IPS DF 19.7 (cell line): ENCODE measurements around the gene ZNF229.
"Not testable (repeated sequence)": the region's sequence is repeated elsewhere in the genome, so short reads cannot be mapped to it uniquely, and the experiment has no call there.

Experiments
- DNase-seq: peaks from one replicate; pipeline ENCODE4 v3.0.0-alpha.2; 2013; ENCODE audit warnings: low read depth, low spot score

The ZNF229 gene

GRCh38 chr19:44447916-44448674 is at the start of gene ZNF229:
Gene ZNF229, minus strand, starts transcription at chr19:44448472. Its CDS starts 5,625 bp downstream, at chr19:44442847.
- DNase-seq: peak; percentile 76

GRCh38 chr19:44496711-44497110 is 48.4 kb upstream of the ZNF229 start:
- DNase-seq: no peak

DNA sequence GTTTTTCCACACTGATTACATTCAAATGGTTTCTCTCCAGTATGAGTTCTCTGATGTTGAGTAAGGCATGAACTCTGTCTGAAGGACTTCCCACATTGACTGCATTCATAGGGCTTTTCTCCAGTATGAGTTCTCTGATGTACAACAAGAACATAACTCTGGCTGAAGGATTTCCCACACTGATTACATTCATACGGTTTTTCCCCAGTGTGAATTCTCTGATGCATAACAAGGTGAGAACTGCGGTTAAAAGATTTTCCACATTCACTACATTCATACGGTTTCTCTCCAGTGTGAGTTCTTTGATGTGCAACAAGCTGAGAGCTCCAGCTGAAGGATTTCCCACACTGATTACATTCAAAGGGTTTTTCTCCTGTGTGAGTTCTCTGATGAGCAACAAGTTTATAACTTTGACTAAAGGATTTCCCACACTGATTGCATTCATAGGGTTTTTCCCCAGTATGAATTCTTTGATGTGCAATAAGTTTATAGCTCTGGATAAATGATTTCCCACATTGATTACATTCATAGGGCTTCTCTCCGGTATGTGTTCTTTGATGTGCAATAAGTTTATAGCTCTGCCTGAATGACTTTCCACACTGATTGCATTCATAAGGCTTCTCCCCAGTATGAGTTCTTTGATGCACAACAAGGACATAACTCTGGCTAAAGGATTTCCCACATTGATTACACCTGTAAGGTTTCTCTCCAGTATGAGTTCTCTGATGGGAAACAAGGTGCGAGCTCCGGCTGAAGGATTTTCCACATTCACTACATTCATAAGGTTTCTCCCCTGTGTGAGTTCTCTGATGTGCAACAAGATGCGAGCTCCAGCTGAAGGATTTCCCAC is 28.5 kb upstream of the ZNF229 start:
- no peak for DNase-seq

DNA sequence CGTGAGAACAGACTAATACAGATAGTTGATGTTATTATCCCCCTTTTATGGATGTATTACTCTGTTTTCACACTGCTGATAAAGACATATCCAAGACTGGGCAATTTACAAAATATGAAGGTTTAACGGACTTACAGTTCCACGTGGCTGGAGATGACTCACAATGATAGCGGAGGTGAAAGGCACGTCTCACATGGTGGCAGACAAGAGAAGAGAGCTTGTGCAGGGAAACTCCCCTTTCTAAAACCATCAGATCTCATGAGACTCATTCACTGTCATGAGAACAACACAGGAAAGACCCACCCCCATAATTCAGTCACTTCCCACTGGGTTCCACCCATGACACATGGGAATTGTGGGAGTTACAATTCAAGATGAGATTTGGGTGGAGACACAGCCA is 20.5 kb upstream of the ZNF229 start:
- DNase-seq: not testable (repeated sequence)

DNA sequence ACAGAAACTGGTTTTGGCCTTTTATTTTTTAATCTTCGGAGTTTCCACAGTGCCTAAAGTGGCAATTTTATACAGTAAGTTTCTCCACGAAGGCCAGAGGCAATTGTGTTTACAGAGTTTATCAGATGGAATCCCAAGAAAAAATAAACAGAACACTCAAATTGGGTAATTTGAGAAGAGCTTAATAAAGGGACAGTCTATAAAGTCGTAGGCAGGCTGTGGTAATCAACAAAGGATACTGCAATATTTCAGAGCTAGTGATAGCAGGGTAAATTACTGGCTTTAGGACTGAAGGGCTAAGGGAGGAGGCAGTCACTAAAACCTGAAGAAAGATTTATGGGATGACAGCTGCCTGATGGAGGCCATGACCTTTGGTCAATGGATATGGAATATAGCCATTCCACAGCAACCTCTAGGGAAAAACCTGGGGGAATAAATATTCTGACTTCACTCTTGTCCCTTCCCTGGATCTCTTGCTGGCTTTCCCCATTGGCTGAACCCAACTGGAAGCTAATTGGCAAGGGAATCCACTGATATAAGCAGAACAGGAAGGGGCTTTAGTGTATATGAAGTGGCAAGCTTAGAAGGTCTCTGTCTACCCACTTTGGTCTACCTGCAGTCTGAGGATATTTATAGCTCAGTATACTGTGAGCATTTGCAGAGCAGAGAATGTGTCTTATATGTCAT is 14.5 kb upstream of the ZNF229 start:
- DNase-seq: not testable (repeated sequence)

- DNase-seq: not testable (repeated sequence)
Observed at GRCh38 chr19:44456016-44456415, 7.7 kb upstream of the ZNF229 start.

DNA sequence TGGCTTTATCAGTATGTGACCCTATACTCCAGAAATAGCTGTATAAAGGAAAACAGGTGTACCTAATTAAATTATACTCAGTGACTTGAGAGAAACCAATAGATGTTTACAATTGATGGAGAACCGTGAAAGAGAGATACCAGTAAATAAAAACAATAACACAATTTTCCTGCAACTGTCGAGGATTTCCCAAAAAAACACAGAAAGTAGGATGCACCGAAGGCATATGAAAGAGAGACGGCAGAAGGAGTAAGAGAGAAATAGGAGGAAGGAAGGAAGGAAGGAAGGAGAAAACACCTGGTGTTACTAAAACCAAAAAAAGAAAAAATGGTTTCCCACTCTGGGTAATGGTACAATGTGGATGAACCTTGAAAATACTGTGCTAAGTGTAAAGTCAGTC is 6.8 kb upstream of the ZNF229 start:
- DNase-seq: peak; percentile 40

GRCh38 chr19:44452367-44452766 is 4.1 kb upstream of the ZNF229 start:
- no peak for DNase-seq

- DNase-seq: no peak
Observed at GRCh38 chr19:44451687-44452086, 3.4 kb upstream of the ZNF229 start.

- no peak for DNase-seq
Observed at GRCh38 chr19:44438441-44438840, 9.8 kb downstream of the ZNF229 start.

DNA sequence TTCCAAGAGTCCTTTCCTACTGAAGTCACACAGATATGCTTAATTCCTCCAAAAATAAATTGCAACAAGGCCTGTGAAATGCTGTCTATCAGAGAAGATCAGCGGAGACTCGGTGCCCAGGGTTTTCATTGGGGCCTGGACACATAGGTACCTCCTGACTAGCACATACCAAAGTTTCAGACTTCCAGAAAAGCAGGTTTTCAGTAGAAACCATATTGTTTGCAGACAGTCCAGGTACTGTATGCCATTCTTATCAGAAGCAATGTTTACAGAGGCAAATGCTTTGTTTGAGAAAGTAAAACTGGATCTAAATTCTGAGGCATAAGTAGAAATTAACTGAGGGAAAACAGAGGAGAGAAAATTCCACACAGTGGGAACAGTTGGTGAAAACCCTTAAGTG is 12.8 kb downstream of the ZNF229 start:
- DNase-seq: no peak

DNA sequence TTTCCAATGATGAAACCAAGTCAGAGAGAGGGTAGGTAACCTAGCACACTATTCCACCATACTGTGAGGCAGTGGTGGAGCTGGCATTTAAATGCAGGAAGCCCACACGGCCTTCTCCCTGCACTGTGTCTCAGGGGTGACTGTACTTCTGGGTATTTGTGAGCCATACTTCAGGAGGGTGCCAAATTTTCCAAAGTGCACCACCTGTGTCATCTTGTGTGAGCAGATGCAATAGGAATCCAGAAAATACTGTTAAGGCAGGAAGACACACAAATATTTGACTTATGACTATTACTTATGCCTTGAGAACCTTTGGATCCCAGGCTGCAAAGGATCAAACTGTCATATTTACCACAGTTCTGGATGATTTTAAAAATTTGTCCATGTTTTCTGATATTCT is 17.3 kb downstream of the ZNF229 start:
- no peak for DNase-seq

DNA sequence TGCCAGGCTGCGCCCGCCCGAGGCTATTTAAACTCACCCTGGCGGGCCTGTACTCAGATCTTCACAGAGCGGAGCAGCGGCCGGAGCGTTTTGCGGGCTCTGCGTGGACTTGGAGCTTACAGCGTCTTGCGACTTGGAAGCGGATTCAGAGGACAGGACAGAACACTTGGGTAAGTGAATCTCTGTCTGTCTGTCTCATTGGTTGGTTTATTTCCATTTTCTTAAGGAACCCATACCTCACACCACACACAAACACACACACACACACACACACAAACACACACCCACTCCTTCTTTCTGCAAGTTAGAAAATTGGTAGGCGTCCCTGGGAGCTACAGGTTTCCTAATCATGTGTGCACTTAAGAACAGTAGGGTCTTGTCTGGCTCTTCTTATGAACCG is 32.7 kb downstream of the ZNF229 start:
- DNase-seq: not testable (repeated sequence)

- peak; percentile 87 for DNase-seq
Observed at GRCh38 chr19:44401139-44402115, 46.8 kb downstream of the ZNF229 start, which contains the start of gene ZNF285. Gene ZNF285, minus strand, starts transcription at chr19:44401608. Its CDS starts 4,395 bp downstream, at chr19:44397213.

GRCh38 chr19:44389268-44389667 is 59.0 kb downstream of the ZNF229 start:
- DNase-seq: not testable (repeated sequence)
